ENCODE data around the gene VANGL1.

VANGL1 gene

DNA sequence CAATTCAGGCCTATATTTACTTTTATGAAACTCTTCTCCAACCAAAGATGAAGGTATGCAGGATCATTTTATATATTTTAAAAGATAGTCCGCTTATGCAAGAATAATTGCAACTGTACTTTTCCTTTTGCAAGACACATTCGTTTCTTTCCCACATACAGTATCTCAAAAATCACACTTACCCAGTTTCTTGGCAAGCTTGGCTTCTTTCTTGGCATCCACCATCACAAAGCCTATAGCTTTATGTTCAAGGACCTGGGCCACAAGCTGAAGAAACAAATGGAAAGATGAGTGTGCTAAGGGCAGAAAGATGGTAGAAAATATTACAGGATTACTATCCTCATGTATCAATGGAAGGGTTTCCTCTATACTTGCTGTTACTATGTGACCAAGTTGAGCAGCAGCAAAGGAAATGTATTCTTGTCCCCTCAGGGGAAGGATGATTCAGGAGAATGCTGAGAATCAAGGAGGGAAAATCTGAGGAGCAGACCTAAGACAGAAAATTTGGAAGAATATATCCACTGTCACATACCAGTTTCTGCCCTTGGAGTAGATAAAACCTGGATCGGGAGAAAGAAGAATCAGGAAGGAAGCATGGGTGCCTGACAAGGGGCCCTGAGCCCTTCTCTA lies 103.0 kb downstream of the VANGL1 start:
- DNase-seq (ENCODE audit: low spot score): no peak

DNA sequence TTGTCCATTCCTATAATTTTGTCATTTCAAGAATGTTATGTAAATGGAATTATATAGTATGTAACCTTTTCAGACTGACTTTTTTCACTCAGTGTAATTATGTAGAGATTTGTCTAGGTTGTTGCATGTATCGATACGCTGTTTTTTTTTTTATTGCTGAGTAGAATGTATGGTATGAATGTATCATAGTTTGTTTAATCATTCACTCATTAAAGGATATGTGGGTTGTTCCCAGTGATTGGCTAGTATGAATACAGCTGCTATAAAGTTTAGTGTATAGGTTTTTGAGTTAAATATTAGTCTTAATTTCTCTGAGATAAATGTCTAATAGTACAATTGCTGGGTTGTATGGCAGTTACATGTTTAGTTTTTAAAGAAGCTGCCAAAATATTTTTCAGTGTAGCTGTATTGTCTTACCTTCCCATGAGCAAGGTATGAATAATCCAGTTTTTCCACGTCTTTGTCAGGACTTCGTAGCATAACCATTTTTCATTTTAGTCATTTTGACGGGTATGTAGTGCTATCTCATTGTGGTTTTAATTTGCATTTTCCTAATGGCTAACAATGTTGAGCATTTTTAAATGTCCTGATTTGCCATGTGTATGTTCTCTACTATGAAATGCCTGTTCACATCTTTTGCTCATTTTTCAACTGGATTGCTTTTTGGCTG lies 104.4 kb downstream of the VANGL1 start:
- DNase-seq (ENCODE audit: low spot score): no peak

Measured in AG08396 (cell line).